ENCODE results near the gene GALNT16.

The GALNT16 gene

GRCh38 chr14:69298131-69299071, 38.4 kb downstream of the GALNT16 start:
- TF ChIP-seq CTCF (IDR thresholded peaks at IDR 0.05; ENCODE audit: borderline replicate concordance, control extremely low read depth, extremely low read depth, insufficient read depth, missing control alignments), result no peak
- in situ Hi-C loops (cut with MboI; ENCODE audit: low sequenced_read_pairs, unreplicated experiment), result no loop called here
- DNase-seq (ENCODE audit: low spot score), result no peak

- TF ChIP-seq CTCF (IDR thresholded peaks at IDR 0.05; ENCODE audit: borderline replicate concordance, control extremely low read depth, extremely low read depth, insufficient read depth, missing control alignments), result no peak
- in situ Hi-C loops (cut with MboI; ENCODE audit: low sequenced_read_pairs, unreplicated experiment), result no loop called here
- no peak for DNase-seq (ENCODE audit: low spot score)
Measured at GRCh38 chr14:69299286-69300035, 39.5 kb downstream of the GALNT16 start.

GRCh38 chr14:69300601-69301221, 40.8 kb downstream of the GALNT16 start:
- in situ Hi-C loops (cut with MboI; ENCODE audit: low sequenced_read_pairs, unreplicated experiment), result no loop called here
- no peak for TF ChIP-seq CTCF (IDR thresholded peaks at IDR 0.05; ENCODE audit: borderline replicate concordance, control extremely low read depth, extremely low read depth, insufficient read depth, missing control alignments)
- no peak for DNase-seq (ENCODE audit: low spot score)

GRCh38 chr14:69303086-69303485, 43.1 kb downstream of the GALNT16 start:
- TF ChIP-seq CTCF (IDR thresholded peaks at IDR 0.05; ENCODE audit: borderline replicate concordance, control extremely low read depth, extremely low read depth, insufficient read depth, missing control alignments), result no peak
- DNase-seq (ENCODE audit: low spot score), result no peak
- in situ Hi-C loops (cut with MboI; ENCODE audit: low sequenced_read_pairs, unreplicated experiment), result no loop called here

- no peak for DNase-seq (ENCODE audit: low spot score)
- in situ Hi-C loops (cut with MboI; ENCODE audit: low sequenced_read_pairs, unreplicated experiment), result no loop called here
- TF ChIP-seq CTCF (IDR thresholded peaks at IDR 0.05; ENCODE audit: borderline replicate concordance, control extremely low read depth, extremely low read depth, insufficient read depth, missing control alignments), result no peak
Measured at GRCh38 chr14:69312608-69313007, 52.6 kb downstream of the GALNT16 start.

- in situ Hi-C loops (cut with MboI; ENCODE audit: low sequenced_read_pairs, unreplicated experiment), result no loop called here
Measured at GRCh38 chr14:69313176-69313575, 53.2 kb downstream of the GALNT16 start.

More at GRCh38 chr14:69313176-69313575, 53.2 kb downstream of the GALNT16 start:
- no peak for DNase-seq (ENCODE audit: low spot score)
- TF ChIP-seq CTCF (IDR thresholded peaks at IDR 0.05; ENCODE audit: borderline replicate concordance, control extremely low read depth, extremely low read depth, insufficient read depth, missing control alignments), result no peak
